ENCODE results near the gene PRR33.
"Not testable (repeated sequence)": the region's sequence is repeated elsewhere in the genome, so short reads cannot be mapped to it uniquely, and the experiment has no call there.

PRR33 gene

DNA sequence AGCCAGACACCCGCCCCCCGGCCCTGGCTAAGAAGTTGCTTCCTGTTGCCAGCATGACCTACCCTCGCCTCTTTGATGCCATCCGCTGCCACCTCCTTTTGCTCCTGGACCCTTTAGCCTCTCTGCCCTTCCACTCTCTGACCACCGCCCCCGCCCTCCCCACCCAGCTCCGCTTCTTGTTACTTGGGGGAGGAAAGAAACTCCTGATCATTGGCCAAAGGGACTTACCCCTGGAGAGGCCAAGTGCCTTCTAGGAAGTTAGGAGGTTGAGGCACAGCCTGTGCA, at the start of gene PRR33:
Gene PRR33, minus strand, starts transcription at position 65 of the 285 bp plus-strand sequence. CDS start 1,311 bp downstream, outside the sequence.
- DNase-seq (ENCODE audit: low spot score), result no peak
- FAIRE-seq, result no peak

DNA sequence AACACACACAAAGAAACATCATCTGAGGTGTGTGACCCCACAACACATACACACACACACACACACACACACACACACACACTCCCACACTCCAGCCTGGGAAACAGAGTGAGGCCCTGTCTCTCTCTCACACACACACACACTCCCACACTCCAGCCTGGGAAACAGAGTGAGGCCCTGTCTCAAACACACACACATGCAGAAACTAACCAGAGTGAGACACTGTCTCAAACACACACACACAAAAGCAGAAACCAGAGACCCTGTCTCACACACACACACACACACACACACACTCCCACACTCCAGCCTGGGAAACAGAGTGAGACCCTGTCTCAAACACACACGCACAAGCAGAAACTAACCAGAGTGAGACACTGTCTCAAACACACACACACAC, 48.1 kb upstream of the PRR33 start:
- FAIRE-seq; DNase-seq (ENCODE audit: low spot score): not testable (repeated sequence)

DNA sequence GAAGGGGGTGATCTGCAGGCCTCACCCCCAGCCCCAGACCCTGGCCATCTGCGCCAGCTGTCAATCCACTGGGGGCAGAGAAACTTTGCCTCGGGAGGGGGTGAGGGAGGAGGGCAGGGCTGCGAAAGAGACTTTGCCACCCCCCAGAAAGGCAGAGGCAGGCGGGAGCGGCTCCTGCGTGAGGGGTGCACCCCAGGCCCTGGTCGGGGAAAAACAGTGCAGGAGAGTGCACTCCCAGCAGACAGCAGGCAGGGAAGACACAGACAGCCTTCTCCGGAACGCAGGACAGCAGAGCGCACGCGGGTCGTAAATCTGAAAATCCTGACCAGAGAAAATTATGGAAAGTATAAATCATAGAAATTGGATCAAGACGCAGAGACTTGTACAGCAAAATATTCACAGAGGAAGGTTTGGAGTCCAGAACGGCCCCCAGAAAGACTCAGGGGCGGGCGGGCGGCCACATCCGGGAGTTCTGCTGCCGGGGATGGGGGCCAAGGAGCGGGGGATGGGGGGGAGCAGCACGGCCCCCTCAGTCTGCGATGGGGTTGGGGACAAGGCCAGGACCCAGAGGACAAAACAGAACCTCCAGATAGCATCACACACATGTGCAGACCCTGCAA, 47.4 kb upstream of the PRR33 start:
- DNase-seq (ENCODE audit: low spot score), result no peak
- no peak for FAIRE-seq

DNA sequence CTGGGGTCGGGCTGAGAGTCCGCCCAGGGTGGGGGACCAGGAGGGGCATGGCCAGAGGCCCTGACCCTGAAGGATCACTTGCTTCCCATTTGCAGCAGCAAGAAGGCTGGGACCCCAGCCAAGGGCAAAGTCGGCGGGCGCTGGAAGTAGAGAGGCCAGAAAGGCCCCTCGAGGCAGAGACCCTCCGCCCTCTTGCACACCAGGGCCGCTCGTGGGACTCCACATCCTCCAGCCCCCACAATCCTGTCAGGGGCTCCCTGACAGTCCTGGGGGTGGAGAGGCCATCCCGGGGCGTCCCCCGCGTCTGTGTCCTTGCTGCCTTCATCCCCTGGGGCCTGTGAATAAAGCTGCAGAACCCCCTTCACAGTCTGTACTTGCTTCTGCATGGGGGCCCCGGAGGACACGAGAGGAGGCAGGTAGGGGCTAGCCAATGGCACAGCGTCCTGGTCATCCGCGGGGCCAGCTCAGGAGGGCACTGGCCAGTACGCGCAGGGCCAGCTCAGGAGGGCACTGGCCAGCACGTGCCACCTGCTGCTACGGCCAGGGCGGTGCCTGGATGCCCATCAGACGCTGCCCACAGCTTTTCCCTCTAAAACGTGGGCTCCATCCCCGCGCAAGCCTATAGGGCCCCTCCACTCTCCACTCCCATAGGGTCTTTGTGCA, 46.8 kb upstream of the PRR33 start:
- no peak for FAIRE-seq

DNA sequence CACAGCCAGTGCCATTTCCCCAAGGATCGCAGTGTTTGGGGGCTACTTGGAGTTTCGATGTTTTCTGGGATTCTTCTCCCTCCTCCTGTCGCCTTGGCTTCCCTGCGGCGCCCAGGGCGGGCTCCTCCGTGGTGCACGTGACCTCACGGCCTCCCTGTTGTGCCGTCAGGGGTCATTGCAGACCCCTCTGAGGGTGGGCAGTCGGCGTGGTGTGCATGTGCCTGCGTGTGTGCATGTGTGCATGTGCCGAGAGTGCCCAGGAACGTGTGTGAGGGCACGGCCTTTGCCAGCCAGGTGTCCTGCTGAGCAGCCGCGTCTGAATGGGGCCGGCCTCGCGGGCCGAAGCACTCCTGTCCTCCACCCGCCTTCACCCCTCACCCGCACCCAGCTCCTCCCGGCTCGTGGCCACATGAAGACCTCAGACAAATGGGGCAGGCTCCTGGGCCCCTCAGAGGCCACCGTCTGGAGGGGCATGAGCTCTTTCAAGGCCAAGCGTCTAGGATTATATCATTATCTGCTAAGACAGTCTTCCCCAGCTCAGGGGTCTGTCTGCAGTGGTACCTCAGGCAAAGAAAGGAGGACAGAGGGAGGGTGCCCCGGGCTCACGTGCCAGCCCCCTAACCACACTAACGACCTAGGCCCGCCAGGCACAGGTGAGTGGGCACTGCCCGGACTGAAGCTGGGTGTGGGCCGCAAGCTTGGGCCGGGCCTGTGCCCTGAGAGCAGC, 46.1 kb upstream of the PRR33 start:
- DNase-seq (ENCODE audit: low spot score) (no peak), FAIRE-seq (no peak)

More for the DNA sequence above, 46.8 kb upstream of the PRR33 start:
- DNase-seq (ENCODE audit: low spot score), result no peak

DNA sequence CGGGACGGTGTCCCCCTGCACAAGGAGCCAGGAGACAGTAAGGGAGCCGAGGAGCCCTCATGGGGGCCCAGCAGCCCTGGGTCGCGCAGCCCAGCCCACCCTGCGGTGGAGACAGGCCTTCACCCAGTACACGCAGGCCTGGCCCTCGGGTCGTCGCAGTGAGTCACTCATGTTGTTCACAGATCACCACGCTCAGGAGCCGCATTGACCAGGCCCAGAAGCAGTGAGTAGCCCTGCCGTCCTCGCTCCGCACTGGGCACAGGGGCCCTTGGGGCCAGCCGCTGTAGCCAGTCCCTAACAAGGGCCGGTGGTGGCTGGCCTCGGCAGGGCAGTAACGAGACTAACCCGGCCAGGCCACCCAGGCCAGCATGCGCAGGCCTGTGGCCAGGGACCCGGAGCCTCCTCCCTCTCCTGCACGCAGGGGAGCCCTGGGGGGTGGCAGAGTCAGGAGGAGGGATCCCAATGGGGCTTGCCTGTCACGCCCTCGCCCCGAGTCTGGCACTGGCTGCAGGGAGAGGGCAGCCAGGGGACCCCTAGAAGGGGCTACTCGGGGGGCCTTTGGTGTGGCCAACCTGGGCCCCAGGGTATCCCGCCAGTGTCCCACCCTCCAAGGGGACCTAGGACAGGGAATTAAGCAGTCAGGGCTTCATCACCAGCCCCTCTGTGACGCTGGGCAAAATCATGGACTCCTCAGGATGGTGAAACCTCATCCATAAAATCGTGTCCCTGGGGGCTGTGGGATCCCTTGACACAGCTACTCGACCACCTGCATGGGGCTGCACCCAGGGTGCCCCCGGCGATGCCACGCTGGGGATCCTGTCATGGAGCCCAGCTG, 45.3 kb upstream of the PRR33 start:
- no peak for FAIRE-seq
- DNase-seq (ENCODE audit: low spot score), result no peak

DNA sequence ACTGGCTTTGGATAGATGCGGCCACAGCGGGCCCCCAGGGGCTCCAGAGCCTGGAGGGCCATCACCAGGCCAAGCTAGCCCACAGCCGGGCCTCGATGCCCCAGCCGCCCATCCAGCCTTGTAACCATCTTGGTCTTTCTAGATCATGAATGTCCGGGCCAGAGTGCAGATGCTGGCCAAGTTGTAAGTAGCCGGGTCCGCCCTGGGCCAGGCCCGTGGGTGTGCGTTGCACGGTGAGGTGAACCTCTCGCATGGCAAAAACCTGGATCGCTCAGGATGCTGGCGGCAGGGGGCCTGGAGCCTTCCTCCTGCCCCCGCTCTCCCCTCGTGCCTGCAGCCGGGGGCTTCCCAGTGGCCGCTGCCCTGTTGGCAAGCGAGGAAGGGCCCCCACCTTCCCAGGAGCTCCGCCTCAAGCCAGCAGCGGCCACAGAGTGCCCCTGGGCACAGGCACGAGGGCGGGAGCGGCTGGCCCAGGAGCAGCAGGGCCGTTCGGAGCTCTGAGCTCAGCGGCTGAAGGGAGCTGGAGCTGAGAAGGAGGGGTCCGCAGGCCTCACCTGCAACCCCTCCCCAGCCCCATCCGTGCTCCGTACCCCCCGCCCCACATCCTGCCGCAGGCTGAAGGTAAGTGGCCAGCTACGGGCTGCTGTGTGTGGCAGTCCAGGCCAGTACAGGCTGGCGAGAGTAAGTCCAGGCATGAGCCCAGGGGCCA, 44.5 kb upstream of the PRR33 start:
- no peak for DNase-seq (ENCODE audit: low spot score)
- no peak for FAIRE-seq

DNA sequence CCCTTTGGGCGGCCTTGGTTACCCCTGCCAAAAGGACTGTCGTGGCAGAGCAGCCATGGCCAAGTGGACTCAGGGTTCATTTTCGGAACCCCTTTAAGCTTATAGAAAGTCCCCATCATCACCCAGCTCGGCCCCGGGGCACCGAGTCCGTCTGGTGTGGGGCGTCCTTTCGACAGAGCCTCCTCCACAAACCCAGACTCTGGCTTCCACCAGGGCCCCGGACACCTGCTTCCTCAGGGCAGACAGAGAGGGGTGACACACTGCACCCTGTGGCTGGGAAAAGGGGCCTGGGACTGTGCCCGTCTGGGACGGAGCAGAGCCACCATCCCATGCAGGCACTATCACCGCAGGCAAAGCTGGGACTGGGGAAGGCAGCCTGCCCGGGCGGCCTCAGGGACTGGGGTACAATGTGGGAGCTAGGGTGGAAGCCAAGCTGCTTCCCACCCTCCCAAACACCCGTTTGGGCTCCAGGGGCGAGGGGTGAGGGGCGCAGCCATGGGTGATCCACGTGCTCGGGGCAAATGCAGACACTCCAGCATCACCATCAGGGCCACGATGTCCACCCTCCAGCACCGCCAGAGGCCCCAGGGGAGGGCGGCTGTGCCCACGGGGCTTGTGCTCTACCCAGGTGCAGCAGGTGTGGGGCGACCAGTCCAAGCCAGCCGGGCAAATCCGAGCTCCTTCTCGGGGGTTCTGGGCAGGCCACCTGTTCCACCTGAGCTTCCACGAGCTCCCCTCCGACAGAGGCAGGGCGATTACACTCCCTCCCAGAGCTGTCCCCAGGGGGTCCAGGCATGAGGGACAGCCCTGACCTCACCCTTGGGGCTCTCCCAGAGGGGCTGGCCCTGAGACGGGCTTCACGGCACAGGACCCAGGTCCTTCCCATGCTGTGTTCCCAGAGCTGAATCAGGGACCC, 43.7 kb upstream of the PRR33 start:
- no peak for FAIRE-seq
- DNase-seq (ENCODE audit: low spot score), result no peak

DNA sequence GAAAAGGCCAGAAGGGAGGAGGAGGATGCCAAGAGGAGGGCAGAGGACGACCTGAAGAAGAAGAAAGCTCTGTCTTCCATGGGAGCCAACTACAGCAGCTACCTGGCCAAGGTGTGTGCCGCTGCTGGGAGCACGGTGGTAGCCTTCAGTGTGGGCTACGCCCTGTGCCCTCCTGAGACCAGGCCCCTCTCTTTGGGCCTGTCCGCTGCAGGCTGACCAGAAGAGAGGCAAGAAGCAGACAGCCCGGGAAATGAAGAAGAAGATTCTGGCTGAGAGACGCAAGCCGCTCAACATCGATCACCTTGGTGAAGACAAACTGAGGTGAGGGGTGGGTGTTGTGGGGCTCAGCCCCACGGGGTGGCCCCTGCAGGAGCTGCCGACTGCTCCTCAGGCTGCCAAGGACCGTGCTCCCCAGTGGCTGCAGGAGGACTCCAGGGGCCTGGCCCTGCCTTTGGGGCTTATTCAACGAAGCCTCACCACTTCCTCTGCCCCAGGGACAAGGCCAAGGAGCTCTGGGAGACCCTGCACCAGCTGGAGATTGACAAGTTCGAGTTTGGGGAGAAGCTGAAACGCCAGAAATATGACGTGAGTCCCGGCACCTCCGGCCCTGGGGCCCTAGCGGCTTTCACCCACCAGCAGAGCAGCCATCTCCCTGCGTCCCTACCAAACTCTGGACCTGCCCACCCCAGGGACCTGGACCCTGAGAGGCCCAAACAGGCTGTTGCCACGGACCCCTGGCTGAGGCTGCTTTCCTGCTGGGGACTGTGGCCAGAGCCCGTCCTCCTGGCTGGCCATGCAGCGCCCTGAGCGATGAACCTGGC, 42.9 kb upstream of the PRR33 start:
- no peak for FAIRE-seq
- DNase-seq (ENCODE audit: low spot score), result no peak

DNA sequence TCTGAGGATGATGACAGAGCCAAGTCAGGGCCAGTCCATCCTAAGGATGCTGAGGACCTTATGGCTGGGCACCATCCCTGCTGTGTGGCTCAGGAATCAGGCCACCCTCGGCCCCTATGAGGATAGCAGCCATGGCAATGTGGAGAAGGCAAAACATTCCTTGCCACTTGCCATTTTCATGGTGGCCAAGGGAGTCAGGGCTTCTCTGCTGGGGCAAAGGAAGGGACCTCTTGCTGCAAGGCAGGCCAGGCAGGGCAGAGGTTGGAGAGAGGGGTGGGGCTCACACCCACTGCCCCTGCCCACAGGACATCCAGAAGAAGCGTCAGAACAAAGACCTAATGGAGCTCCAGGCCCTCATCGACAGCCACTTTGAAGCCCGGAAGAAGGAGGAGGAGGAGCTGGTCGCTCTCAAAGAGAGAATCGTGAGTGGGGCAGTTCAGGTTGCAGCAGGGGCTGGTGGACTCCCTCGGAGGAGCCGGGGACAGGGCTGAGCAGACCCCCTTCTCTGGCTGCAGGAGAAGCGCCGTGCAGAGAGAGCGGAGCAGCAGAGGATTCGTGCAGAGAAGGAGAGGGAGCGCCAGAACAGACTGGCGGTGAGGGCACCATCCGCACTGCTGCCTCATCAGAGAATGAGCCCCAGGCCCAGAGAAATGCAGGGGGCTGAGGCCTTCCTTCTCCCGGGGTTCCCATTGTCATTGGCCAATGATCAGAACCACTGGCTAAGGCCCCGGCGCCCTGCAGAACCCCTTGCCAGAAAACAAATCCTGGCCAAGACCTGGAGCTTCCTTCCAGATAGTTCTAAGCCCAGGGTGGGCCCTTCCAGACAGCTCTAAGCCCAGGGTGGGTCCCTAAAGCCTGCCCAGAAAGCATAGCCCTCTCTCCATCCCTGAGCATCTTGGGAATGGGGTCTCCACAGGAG, 42.0 kb upstream of the PRR33 start:
- no peak for FAIRE-seq
- DNase-seq (ENCODE audit: low spot score), result no peak

DNA sequence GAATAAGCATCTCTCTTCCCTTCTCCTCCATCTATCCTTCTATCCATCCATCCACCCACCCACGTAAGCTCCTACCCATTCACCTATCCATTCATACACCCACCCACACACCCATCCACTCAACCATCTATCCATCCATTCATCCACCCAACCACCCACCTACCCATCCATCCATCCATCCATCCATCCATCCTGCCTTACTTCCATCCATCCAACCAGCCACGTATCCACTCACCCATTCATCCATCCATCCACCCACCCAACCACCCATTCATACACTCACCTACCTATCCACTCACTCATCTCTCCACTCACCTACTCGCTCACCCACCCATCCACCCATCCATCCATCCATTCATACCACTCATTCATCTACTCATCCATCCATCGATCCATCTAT, 41.0 kb upstream of the PRR33 start:
- FAIRE-seq (no peak), DNase-seq (ENCODE audit: low spot score) (no peak)

DNA sequence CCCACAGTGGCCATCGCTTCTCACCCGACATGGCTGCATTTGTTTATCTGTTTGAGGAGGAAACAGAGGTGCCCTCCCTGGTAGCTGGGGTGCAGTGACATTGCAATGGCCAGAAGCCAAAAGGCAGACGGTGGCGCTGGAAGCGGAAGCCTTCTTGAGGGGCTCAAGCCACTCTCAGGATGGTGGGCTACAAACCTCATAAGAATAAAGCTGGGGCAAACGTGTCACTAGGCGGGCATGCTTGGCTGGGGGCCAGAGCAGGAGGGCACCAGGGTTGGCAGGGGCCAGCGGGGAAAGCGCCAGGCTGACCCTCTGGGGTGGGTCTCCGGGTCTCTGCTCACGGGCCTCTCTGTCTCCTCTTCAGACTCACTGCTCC, 40.4 kb upstream of the PRR33 start:
- no peak for FAIRE-seq
- DNase-seq (ENCODE audit: low spot score), result no peak

DNA sequence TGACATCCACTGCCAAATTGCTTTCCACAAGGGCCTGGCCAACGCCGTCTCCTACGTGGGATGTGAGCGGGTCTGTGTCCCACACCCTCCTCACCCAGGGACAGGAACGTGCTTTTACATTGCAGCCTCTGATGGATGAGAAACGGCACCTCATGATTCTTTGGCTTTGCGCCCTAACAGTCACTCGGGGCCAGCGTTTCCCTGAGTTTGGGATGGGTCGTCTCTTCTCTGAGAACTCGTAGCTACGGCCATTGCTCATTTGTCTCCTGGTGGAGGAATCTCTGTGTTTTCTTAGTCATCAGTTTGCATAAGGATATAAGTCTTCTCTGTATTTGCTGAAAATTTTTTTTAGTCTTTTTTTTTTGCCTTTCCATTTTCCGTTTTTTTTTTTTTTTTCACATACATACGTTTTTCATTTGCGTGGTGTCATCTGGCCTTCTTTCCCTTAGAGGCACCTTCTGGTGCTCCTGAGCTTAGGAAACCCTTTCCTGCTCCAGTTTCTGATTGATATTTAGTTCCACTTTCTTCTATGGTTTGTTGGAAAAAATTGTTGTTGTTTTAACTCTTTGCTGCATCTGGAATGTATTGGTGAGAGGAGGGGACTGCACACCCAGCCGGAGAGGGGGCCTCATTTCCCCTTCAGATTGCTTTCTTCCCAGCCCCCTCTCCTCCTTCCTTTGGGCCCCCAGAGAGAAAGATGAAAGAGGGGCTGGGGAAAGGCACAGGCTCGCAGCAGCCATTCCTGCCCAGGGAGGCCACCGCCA, 39.8 kb upstream of the PRR33 start:
- FAIRE-seq, result no peak
- DNase-seq (ENCODE audit: low spot score), result no peak

DNA sequence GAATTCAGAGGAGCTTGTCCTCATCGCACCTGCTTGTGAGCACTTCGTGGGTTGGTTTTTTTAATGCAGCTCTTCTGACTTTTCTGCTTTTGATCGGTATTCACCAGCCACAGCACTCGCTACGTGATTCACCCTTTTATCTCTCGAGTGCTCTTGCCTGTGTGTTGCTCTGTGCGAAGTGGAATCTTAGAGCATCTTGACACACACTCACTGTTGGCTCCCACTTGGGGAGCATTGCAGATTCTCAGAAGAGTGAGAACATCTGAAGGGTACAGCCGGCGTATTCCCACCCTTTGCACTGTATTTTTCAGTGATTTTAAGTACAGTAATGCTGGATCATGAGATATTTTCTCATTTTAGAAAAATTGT, 38.8 kb upstream of the PRR33 start:
- no peak for FAIRE-seq
- no peak for DNase-seq (ENCODE audit: low spot score)

DNA sequence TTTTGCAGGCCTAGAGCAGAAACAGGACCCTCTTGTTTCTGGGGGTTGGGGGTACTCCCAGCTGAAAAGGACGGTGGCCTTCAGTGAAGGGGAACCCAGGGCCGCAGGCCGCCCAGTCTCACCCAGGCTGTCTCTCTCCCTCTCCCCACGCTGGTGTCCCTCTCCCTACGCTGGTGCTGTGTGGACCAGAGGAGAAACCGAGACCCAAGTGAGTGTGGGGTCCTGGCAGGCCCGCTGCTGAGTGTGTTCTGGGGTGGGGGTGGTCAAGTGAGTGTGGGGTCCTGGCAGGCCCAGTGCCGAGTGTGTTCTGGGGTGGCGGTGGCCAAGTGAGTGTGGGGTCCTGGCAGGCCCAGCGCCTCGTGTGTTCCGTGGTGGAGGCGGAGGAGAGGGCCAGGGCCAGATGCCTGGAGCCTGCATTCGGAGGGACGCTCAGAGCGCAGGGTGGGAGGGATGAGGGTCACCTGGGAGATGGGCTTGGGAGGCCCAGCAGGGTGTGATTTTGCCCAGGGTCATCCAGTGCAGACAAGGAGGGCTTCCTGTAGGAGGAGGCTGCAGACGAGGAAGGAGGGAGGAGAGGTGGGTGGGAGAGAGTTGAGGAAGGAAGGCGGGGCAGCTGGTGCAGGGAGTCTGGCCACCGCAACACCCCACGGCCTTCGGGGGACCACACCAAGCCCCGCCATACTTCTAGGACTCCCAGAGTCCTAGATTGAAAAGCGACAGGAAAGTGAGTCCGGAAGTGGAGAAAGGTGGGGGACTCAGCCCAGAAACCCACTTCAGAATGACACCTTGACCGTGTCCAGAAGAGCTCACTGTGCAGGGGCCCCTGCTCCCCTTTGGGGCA, 38.1 kb upstream of the PRR33 start:
- DNase-seq (ENCODE audit: low spot score), result no peak
- no peak for FAIRE-seq

DNA sequence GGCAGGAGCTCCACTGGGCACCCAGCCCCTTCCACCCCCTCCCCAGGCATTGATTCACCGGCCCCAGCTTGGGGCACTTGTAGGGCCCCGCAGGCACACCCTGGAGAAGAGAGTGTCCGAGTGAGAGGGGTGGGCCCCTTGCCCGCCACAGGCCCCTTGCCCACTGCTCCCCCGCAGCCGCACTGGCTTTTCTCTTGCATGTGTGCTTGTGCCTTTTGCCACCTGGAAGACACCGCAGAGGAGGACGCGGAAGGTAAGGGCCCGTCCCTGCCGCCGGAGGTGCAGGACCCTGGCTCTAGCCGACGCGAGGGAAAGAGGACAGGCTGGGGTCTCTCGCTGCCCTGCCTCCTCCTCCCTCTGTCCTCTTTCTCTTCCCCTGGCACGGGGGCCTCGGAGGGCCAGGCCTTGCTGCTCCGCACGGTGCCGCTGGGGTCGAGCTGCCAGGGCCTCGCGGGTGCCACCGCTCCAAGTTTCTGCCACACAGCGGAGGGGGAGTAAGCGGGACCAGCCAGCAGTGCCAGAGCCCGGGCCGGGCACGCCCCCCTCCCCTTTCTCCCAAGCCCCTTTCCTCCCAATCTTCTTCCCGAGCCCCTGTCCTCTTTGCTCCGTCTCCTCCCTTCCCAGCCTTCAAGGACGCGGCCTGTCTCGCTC, 37.3 kb upstream of the PRR33 start:
- DNase-seq (ENCODE audit: low spot score), result no peak
- FAIRE-seq, result no peak
